Stimulated activated CD4-positive, alpha-beta T cell treated with anti-CD3 and anti-CD28 coated beads, Interleukin-1b, Interleukin-23, amount 100 ng/mL, for 1 hour (primary cell): ENCODE results near the gene MAGEA4.

Experiments used
- DNase-seq, 2 donors: peaks; one replicate each; pipeline ENCODE4 v3.0.0-alpha.2; 2020; ENCODE audit warnings: low read depth in 2 of 2

MAGEA4 gene

GRCh38 chrX:151923648-151924047 is 11.0 kb downstream of the MAGEA4 start:
- no peak for DNase-seq

- DNase-seq, result no peak
Measured at GRCh38 chrX:151929126-151929525, 16.4 kb downstream of the MAGEA4 start.

- DNase-seq, result no peak
Measured at GRCh38 chrX:151935358-151935757, 22.7 kb downstream of the MAGEA4 start.

GRCh38 chrX:151938172-151938571 is 25.5 kb downstream of the MAGEA4 start:
- no peak for DNase-seq

GRCh38 chrX:151954730-151955129 is 42.0 kb downstream of the MAGEA4 start:
- DNase-seq, result no peak

GRCh38 chrX:151958101-151958500 is 45.4 kb downstream of the MAGEA4 start:
- no peak for DNase-seq

- DNase-seq, result no peak
Measured at GRCh38 chrX:151962034-151962433, 49.3 kb downstream of the MAGEA4 start.

- no peak for DNase-seq
Measured at GRCh38 chrX:151966236-151966635, 53.5 kb downstream of the MAGEA4 start.

- no peak for DNase-seq
Measured at GRCh38 chrX:151970027-151970426, 57.3 kb downstream of the MAGEA4 start.

- no peak for DNase-seq
Measured at GRCh38 chrX:151970661-151971060, 58.0 kb downstream of the MAGEA4 start.

GRCh38 chrX:151973060-151973661 is 60.5 kb downstream of the MAGEA4 start:
- DNase-seq, result no peak

GRCh38 chrX:151973851-151974335 is 61.2 kb downstream of the MAGEA4 start:
- DNase-seq, result no peak
